K562 (cell line): ENCODE measurements around the gene PPIH. TPM values are rescaled to one million over a fixed set of nuclear protein-coding genes. Genes with fewer than 3 reads are reported as not detected.

ENCODE experiments used
- ADNP ChIP-seq: fragments of 200-800 bp; sonication (Bioruptor generic); IDR thresholded peaks from 2 replicates; pipeline ENCODE4 v1.6.1; 2016; ENCODE audit warnings: missing genetic modification characterization, missing compliant biosample characterization
- DMBX1 ChIP-seq: fragments of 250-450 bp; sonication (Bioruptor Pico); IDR thresholded peaks from 2 replicates; pipeline ENCODE4 v1.8.0; 2022; ENCODE audit warnings: inconsistent platforms, mild to moderate bottlenecking, moderate library complexity, borderline replicate concordance
- HIVEP1 ChIP-seq: fragments of 250-450 bp; sonication (Bioruptor Pico); IDR thresholded peaks from 2 replicates; pipeline ENCODE4 v1.4.0; 2020; ENCODE audit warnings: mild to moderate bottlenecking
- JUN ChIP-seq, 2 experiments: sonication (generic) in 1 of 2; formaldehyde crosslinking in 1 of 2; IDR thresholded peaks; 2 replicates each; pipeline versions ENCODE4 v1.6.1 to v1.8.0; 2012 to 2022; ENCODE audit warnings: borderline replicate concordance in 2 of 2, mild to moderate bottlenecking in 2 of 2, improper control_type of control experiment in 1 of 2, low read depth in 1 of 2, low read length in 1 of 2, missing genetic modification reagents in 1 of 2
- KLF1 ChIP-seq: fragments of 450-650 bp; IDR thresholded peaks from 2 replicates; pipeline ENCODE4 v1.6.1; 2016; ENCODE audit warnings: missing genetic modification characterization, missing compliant biosample characterization
- LCOR ChIP-seq: sonication (generic); formaldehyde crosslinking; IDR thresholded peaks from 2 replicates; pipeline ENCODE4 v1.8.0; 2022; ENCODE audit warnings: mild to moderate bottlenecking, missing genetic modification reagents
- POLR3G ChIP-seq: IDR thresholded peaks from 2 replicates; pipeline ENCODE4 v1.6.1; 2011; ENCODE audit not compliant: insufficient read length, insufficient replicate concordance; ENCODE audit errors: extremely low read depth
- SAFB ChIP-seq: fragments of 200-400 bp; formaldehyde crosslinking; IDR thresholded peaks from 2 replicates; pipeline ENCODE4 v1.6.1; 2017; ENCODE audit warnings: low read depth, low read length, borderline replicate concordance
- STAT5B ChIP-seq: fragments of 250-450 bp; sonication (Bioruptor Pico); IDR thresholded peaks from 2 replicates; pipeline ENCODE4 v1.8.0; 2021; ENCODE audit warnings: mild to moderate bottlenecking, inconsistent platforms
- TAF15 ChIP-seq: fragments of 200-400 bp; formaldehyde crosslinking; IDR thresholded peaks from 2 replicates; pipeline ENCODE4 v1.6.1; 2017; ENCODE audit warnings: mild to moderate bottlenecking, low read depth, low read length, moderate library complexity
- ZBTB1 ChIP-seq: sonication (generic); formaldehyde crosslinking; IDR thresholded peaks from 2 replicates; pipeline ENCODE4 v1.8.1; 2023; ENCODE audit warnings: missing genetic modification reagents, low read depth, mild to moderate bottlenecking, borderline replicate concordance
- ZBTB17 ChIP-seq: fragments of 450-650 bp; formaldehyde crosslinking; IDR thresholded peaks from 2 replicates; pipeline ENCODE4 v1.4.0; 2020; ENCODE audit warnings: mild to moderate bottlenecking
- ZNF134 ChIP-seq: fragments of 250-450 bp; sonication (Bioruptor Pico); conservative IDR thresholded peaks from 2 replicates; pipeline ENCODE4 v1.4.0; 2020
- ZNF436 ChIP-seq: fragments of 250-450, 450-650 bp; sonication (Bioruptor Pico); formaldehyde crosslinking; IDR thresholded peaks from 2 replicates; pipeline ENCODE4 v1.7.0; 2020; ENCODE audit warnings: mild to moderate bottlenecking
- ZSCAN32 ChIP-seq: fragments of 450-650 bp; formaldehyde crosslinking; IDR thresholded peaks from 2 replicates; pipeline ENCODE4 v1.4.0; 2020; ENCODE audit warnings: mild to moderate bottlenecking, moderate library complexity
- polyA plus RNA-seq, 8 experiments: library from polyadenylated mRNA; depleted of rRNA in 4 of 8; stranded (reverse) in 5 of 8; unstranded in 3 of 8; fragments of >200 nt; fragmentation: Nextera tagmentation in 2 of 8; fragmentation: Illumina TruSeq in 1 of 8; extraction: Ambion mirVana in 2 of 8; extraction: Trizol in 1 of 8; gene quantifications; 2 replicates each; pipeline versions ENCODE4 v1.2.1 to v1.2.3, GENCODE V29; 2011 to 2014; ENCODE audit warnings: inconsistent platforms in 1 of 8, missing spikeins in 1 of 8
- total RNA-seq, 7 experiments: library from RNA; depleted of rRNA in 6 of 7; stranded (reverse); fragments of >200 nt in 6 of 7; fragmentation: Illumina TruSeq in 2 of 7; extraction: Trizol in 2 of 7; gene quantifications; 2 replicates each; pipeline versions ENCODE4 v1.2.1 to v1.2.3, GENCODE V29; 2011 to 2021; ENCODE audit warnings: low replicate concordance in 1 of 7
- TF ChIP-seq, protein P1 (sequence below), 2 experiments: fragments of 450-650 bp in 1 of 2; sonication (generic) in 1 of 2; formaldehyde crosslinking in 1 of 2; IDR thresholded peaks in 1 of 2; conservative IDR thresholded peaks in 1 of 2; 2 replicates each; pipeline versions ENCODE4 v1.6.1 to v1.8.1; 2016 to 2023; ENCODE audit warnings: mild to moderate bottlenecking in 2 of 2, moderate library complexity in 2 of 2, inconsistent platforms in 1 of 2, missing genetic modification reagents in 1 of 2
- TF ChIP-seq, protein P2 (sequence below), 3 experiments: IDR thresholded peaks in 2 of 3; conservative IDR thresholded peaks in 1 of 3; 2 replicates each; pipeline ENCODE4 v1.5.1; 2011 to 2012; ENCODE audit warnings: low read length in 3 of 3, mild to moderate bottlenecking in 3 of 3, control low read depth in 2 of 3, improper control_type of control experiment in 1 of 3, inconsistent platforms in 1 of 3, low read depth in 1 of 3, mixed read lengths in 1 of 3, moderate library complexity in 1 of 3; ENCODE audit not compliant: insufficient read depth in 2 of 3
- TF ChIP-seq, protein P3 (sequence below): fragments of 450-650 bp; IDR thresholded peaks from 2 replicates; pipeline ENCODE4 v1.6.1; 2017; ENCODE audit warnings: mild to moderate bottlenecking, moderate library complexity
- TF ChIP-seq, protein P4 (sequence below): fragments of 250-450 bp; sonication (Bioruptor Pico); IDR thresholded peaks from 2 replicates; pipeline ENCODE4 v1.8.0; 2022; ENCODE audit warnings: inconsistent platforms
- TF ChIP-seq, protein P5 (sequence below): fragments of 450-650 bp; conservative IDR thresholded peaks from 2 replicates; pipeline ENCODE4 v1.6.1; 2016; ENCODE audit warnings: missing genetic modification characterization, low read depth, mild to moderate bottlenecking, missing compliant biosample characterization, moderate library complexity

PPIH gene
- total and polyA plus RNA-seq, 9 of the 15 experiments (the other 6 are each of a cell fraction or from before 2014, with no cell fraction given): 197 to 470 (median 277) TPM

DNA sequence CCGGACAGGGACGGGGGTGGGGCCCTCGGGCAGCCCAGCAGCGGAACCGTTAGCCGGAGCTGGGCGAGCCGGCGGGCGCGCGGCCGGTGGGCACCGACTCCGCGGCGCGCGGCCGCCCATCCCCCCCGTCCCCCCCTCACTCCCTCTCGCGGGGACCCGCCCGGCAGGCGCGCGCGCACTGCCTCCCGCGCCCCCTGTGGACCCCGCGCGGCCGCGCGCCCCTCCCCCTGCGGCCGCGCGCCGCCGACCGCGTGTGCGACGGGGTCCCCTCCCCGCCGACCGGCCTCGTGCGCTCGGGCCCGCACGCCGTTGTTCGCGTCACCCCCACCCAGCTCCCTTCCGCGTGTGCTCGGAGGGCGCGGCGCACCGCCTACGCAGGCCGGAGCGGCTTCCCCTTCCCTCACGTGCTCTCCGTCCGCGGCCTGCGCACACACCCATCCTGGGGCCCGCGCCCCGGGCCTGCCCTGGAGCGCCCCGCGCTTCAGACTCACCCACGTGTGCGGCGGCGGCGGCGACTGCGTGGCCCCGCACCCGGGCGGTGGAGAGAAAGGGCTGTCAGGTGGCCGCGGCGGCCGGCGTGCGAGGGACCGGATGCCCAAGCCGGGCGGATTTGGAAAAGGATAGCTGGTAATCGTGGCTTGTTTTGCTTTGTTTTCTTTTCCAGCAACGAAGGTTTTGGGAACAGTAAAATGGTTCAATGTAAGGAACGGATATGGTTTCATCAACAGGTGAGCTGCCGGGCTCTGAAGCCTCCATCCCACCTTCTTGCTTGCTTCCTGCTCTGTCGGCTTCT lies 24.7 kb downstream of the PPIH start (continued):
- TF ChIP-seq, protein P1, sequence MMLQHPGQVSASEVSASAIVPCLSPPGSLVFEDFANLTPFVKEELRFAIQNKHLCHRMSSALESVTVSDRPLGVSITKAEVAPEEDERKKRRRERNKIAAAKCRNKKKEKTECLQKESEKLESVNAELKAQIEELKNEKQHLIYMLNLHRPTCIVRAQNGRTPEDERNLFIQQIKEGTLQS (IDR thresholded peaks at IDR 0.05): no peak
- TF ChIP-seq, protein P1 (CRISPR knock-in tag; conservative IDR thresholded peaks at IDR 0.05): peak; percentile 65; the same call in 1 of the 2 replicates
- no peak for TF ChIP-seq ZSCAN32 (CRISPR knock-in tag)
- TF ChIP-seq ADNP: no peak
- TF ChIP-seq, protein P2, sequence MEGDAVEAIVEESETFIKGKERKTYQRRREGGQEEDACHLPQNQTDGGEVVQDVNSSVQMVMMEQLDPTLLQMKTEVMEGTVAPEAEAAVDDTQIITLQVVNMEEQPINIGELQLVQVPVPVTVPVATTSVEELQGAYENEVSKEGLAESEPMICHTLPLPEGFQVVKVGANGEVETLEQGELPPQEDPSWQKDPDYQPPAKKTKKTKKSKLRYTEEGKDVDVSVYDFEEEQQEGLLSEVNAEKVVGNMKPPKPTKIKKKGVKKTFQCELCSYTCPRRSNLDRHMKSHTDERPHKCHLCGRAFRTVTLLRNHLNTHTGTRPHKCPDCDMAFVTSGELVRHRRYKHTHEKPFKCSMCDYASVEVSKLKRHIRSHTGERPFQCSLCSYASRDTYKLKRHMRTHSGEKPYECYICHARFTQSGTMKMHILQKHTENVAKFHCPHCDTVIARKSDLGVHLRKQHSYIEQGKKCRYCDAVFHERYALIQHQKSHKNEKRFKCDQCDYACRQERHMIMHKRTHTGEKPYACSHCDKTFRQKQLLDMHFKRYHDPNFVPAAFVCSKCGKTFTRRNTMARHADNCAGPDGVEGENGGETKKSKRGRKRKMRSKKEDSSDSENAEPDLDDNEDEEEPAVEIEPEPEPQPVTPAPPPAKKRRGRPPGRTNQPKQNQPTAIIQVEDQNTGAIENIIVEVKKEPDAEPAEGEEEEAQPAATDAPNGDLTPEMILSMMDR (IDR thresholded peaks at IDR 0.05 in 2 of 3, conservative IDR thresholded peaks at IDR 0.05 in 1 of 3; ENCODE audit: insufficient read depth in 2 of 3, low read depth in 1 of 3, low read length in 3 of 3): no peak
- no peak for TF ChIP-seq LCOR
- TF ChIP-seq, protein P3, sequence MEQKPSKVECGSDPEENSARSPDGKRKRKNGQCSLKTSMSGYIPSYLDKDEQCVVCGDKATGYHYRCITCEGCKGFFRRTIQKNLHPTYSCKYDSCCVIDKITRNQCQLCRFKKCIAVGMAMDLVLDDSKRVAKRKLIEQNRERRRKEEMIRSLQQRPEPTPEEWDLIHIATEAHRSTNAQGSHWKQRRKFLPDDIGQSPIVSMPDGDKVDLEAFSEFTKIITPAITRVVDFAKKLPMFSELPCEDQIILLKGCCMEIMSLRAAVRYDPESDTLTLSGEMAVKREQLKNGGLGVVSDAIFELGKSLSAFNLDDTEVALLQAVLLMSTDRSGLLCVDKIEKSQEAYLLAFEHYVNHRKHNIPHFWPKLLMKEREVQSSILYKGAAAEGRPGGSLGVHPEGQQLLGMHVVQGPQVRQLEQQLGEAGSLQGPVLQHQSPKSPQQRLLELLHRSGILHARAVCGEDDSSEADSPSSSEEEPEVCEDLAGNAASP: no peak
- no peak for TF ChIP-seq SAFB
- peak; percentile 78; the same call in 1 of the 2 replicates for TF ChIP-seq JUN (IDR thresholded peaks at IDR 0.05; ENCODE audit: borderline replicate concordance, low read depth, low read length)
- no peak for TF ChIP-seq JUN (CRISPR knock-in tag; IDR thresholded peaks at IDR 0.05; ENCODE audit: borderline replicate concordance)
- TF ChIP-seq ZBTB17 (CRISPR knock-in tag): no peak
- TF ChIP-seq ZBTB1: peak; percentile 88
- TF ChIP-seq HIVEP1 (CRISPR knock-in tag): peak; percentile 97
- TF ChIP-seq POLR3G: no peak
- TF ChIP-seq, protein P4, sequence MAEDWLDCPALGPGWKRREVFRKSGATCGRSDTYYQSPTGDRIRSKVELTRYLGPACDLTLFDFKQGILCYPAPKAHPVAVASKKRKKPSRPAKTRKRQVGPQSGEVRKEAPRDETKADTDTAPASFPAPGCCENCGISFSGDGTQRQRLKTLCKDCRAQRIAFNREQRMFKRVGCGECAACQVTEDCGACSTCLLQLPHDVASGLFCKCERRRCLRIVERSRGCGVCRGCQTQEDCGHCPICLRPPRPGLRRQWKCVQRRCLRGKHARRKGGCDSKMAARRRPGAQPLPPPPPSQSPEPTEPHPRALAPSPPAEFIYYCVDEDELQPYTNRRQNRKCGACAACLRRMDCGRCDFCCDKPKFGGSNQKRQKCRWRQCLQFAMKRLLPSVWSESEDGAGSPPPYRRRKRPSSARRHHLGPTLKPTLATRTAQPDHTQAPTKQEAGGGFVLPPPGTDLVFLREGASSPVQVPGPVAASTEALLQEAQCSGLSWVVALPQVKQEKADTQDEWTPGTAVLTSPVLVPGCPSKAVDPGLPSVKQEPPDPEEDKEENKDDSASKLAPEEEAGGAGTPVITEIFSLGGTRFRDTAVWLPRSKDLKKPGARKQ (CRISPR knock-in tag): no peak
- no peak for TF ChIP-seq STAT5B
- no peak for TF ChIP-seq ZNF134 (CRISPR knock-in tag)
- TF ChIP-seq ZNF436 (CRISPR knock-in tag): no peak
- peak; percentile 63; the same call in 1 of the 2 replicates for TF ChIP-seq KLF1 (tag)
- no peak for TF ChIP-seq TAF15
- TF ChIP-seq, protein P5, sequence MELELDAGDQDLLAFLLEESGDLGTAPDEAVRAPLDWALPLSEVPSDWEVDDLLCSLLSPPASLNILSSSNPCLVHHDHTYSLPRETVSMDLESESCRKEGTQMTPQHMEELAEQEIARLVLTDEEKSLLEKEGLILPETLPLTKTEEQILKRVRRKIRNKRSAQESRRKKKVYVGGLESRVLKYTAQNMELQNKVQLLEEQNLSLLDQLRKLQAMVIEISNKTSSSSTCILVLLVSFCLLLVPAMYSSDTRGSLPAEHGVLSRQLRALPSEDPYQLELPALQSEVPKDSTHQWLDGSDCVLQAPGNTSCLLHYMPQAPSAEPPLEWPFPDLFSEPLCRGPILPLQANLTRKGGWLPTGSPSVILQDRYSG (tag): no peak
- TF ChIP-seq DMBX1 (CRISPR knock-in tag): no peak
